Measurements from ENCODE around the gene ABCA8. TPM values are rescaled to one million over a fixed set of nuclear protein-coding genes. Genes with fewer than 3 reads are reported as not detected.

The ABCA8 gene
- total RNA-seq, 1 donor from 2014 or later: 72.2 TPM

GRCh38 chr17:68942389-68942788 lies 12.8 kb downstream of the ABCA8 start:
- DNase-seq (ENCODE audit: low spot score): no peak

GRCh38 chr17:68941761-68942160 lies 13.4 kb downstream of the ABCA8 start:
- no peak for DNase-seq (ENCODE audit: low spot score)

GRCh38 chr17:68939195-68939594 lies 16.0 kb downstream of the ABCA8 start:
- no peak for DNase-seq (ENCODE audit: low spot score)

- no peak for DNase-seq (ENCODE audit: low spot score)
Measured at GRCh38 chr17:68937890-68938514, 17.2 kb downstream of the ABCA8 start.

GRCh38 chr17:68927516-68927915 lies 27.7 kb downstream of the ABCA8 start:
- no peak for DNase-seq (ENCODE audit: low spot score)

- no peak for DNase-seq (ENCODE audit: low spot score)
Measured at GRCh38 chr17:68924793-68925720, 30.1 kb downstream of the ABCA8 start.

GRCh38 chr17:68910789-68911431 lies 44.3 kb downstream of the ABCA8 start:
- no peak for DNase-seq (ENCODE audit: low spot score)

- peak; percentile 9 for DNase-seq (ENCODE audit: low spot score)
Measured at GRCh38 chr17:68910251-68910705, 44.9 kb downstream of the ABCA8 start.

GRCh38 chr17:68909066-68909465 lies 46.1 kb downstream of the ABCA8 start:
- DNase-seq (ENCODE audit: low spot score): peak; percentile 90

GRCh38 chr17:68908045-68908444 lies 47.1 kb downstream of the ABCA8 start:
- no peak for DNase-seq (ENCODE audit: low spot score)

- peak; percentile 8 for DNase-seq (ENCODE audit: low spot score)
Measured at GRCh38 chr17:68906638-68907037, 48.6 kb downstream of the ABCA8 start.

GRCh38 chr17:68903286-68903685 lies 51.9 kb downstream of the ABCA8 start:
- no peak for DNase-seq (ENCODE audit: low spot score)

- no peak for DNase-seq (ENCODE audit: low spot score)
Measured at GRCh38 chr17:68897557-68897956, 57.6 kb downstream of the ABCA8 start.

- no peak for DNase-seq (ENCODE audit: low spot score)
Measured at GRCh38 chr17:68892658-68893057, 62.5 kb downstream of the ABCA8 start.

- DNase-seq (ENCODE audit: low spot score): no peak
Measured at GRCh38 chr17:68892193-68892592, 63.0 kb downstream of the ABCA8 start.

GRCh38 chr17:68886401-68886800 lies 68.8 kb downstream of the ABCA8 start:
- DNase-seq (ENCODE audit: low spot score): no peak

GRCh38 chr17:68884888-68885287 lies 70.3 kb downstream of the ABCA8 start:
- DNase-seq (ENCODE audit: low spot score): no peak

GRCh38 chr17:68878226-68878885 lies 76.8 kb downstream of the ABCA8 start:
- no peak for DNase-seq (ENCODE audit: low spot score)

GRCh38 chr17:68871447-68871846 lies 83.7 kb downstream of the ABCA8 start:
- DNase-seq (ENCODE audit: low spot score): no peak

GRCh38 chr17:68870976-68871375 lies 84.2 kb downstream of the ABCA8 start:
- DNase-seq (ENCODE audit: low spot score): no peak

GRCh38 chr17:68870161-68870826 lies 84.9 kb downstream of the ABCA8 start:
- no peak for DNase-seq (ENCODE audit: low spot score)
